T-helper 22 cell (primary cell): ENCODE measurements around the gene ZMYND11.
A peak's percentile ranks its signal among the peaks of the same experiment; 100 is the strongest.
"Not testable (repeated sequence)": the region's sequence is repeated elsewhere in the genome, so short reads cannot be mapped to it uniquely, and the experiment has no call there.

Experiments used
- DNase-seq: peaks from one replicate; pipeline ENCODE4 v3.0.0-alpha.2; 2020; ENCODE audit warnings: low read depth

ZMYND11 gene

GRCh38 chr10:134247-135131 is 766 bp upstream of the ZMYND11 start:
- DNase-seq, result peak; percentile 4

GRCh38 chr10:135601-136464 is 578 bp downstream of the ZMYND11 start:
- peak; percentile 30 for DNase-seq

GRCh38 chr10:136465-136762 is 1.2 kb downstream of the ZMYND11 start:
- no peak for DNase-seq

- DNase-seq, result peak; percentile 12
Measured at GRCh38 chr10:137031-137430, 1.8 kb downstream of the ZMYND11 start.

- DNase-seq, result no peak
Measured at GRCh38 chr10:137606-138005, 2.4 kb downstream of the ZMYND11 start.

GRCh38 chr10:142371-142770 is 7.1 kb downstream of the ZMYND11 start:
- DNase-seq, result no peak

- DNase-seq, result no peak
Measured at GRCh38 chr10:152915-153314, 17.7 kb downstream of the ZMYND11 start.

- no peak for DNase-seq
Measured at GRCh38 chr10:154348-154747, 19.1 kb downstream of the ZMYND11 start.

GRCh38 chr10:167383-167782 is 32.1 kb downstream of the ZMYND11 start:
- no peak for DNase-seq

GRCh38 chr10:173741-174140 is 38.5 kb downstream of the ZMYND11 start:
- no peak for DNase-seq

GRCh38 chr10:176677-177076 is 41.4 kb downstream of the ZMYND11 start:
- DNase-seq, result no peak

GRCh38 chr10:178208-178607 is 43.0 kb downstream of the ZMYND11 start:
- no peak for DNase-seq

- no peak for DNase-seq
Measured at GRCh38 chr10:178723-179122, 43.5 kb downstream of the ZMYND11 start.

- DNase-seq, result no peak
Measured at GRCh38 chr10:182441-183201, 47.4 kb downstream of the ZMYND11 start.

GRCh38 chr10:184174-184573 is 48.9 kb downstream of the ZMYND11 start:
- no peak for DNase-seq

GRCh38 chr10:184911-185310 is 49.7 kb downstream of the ZMYND11 start:
- no peak for DNase-seq

- not testable (repeated sequence) for DNase-seq
Measured at GRCh38 chr10:185571-185970, 50.3 kb downstream of the ZMYND11 start.

GRCh38 chr10:186911-187310 is 51.7 kb downstream of the ZMYND11 start:
- no peak for DNase-seq

GRCh38 chr10:188546-188945 is 53.3 kb downstream of the ZMYND11 start:
- DNase-seq, result no peak

GRCh38 chr10:190216-190615 is 55.0 kb downstream of the ZMYND11 start:
- no peak for DNase-seq

GRCh38 chr10:191703-192518 is 56.7 kb downstream of the ZMYND11 start:
- no peak for DNase-seq

- no peak for DNase-seq
Measured at GRCh38 chr10:194281-194680, 59.0 kb downstream of the ZMYND11 start.
